Neuronal stem cell (in vitro differentiated cells): Measurements from ENCODE around the gene APC2.
A peak's percentile ranks its signal among the peaks of the same experiment; 100 is the strongest.

Experiments
- DNase-seq: peaks from one replicate; pipeline ENCODE4 v3.0.0-alpha.2; 2013; ENCODE audit warnings: low spot score
- H2AFZ ChIP-seq: one replicate; pipeline ENCODE4 v1.6.1; 2013; ENCODE audit warnings: mild to moderate bottlenecking, low read length, inconsistent platforms
- H2AK5ac ChIP-seq: 2 replicates; pipeline ENCODE4 v1.6.1; 2013; ENCODE audit warnings: low read depth, mild to moderate bottlenecking, inconsistent platforms, low read length, moderate library complexity, mixed read lengths
- H2BK120ac ChIP-seq: 2 replicates; pipeline ENCODE4 v1.6.1; 2013; ENCODE audit warnings: low read depth, mild to moderate bottlenecking, inconsistent platforms, low read length, moderate library complexity, mixed read lengths
- H2BK12ac ChIP-seq: one replicate; pipeline ENCODE4 v1.6.1; 2013; ENCODE audit warnings: low read length, inconsistent platforms
- H2BK15ac ChIP-seq: 2 replicates; pipeline ENCODE4 v1.6.1; 2013; ENCODE audit warnings: mild to moderate bottlenecking, low read length, inconsistent platforms, mixed read lengths
- H2BK5ac ChIP-seq: one replicate; pipeline ENCODE4 v1.6.1; 2013; ENCODE audit warnings: inconsistent platforms, mild to moderate bottlenecking, low read length, moderate library complexity
- H3K14ac ChIP-seq: one replicate; pipeline ENCODE4 v1.6.1; 2013; ENCODE audit warnings: low read length, inconsistent platforms
- H3K18ac ChIP-seq: 2 replicates; pipeline ENCODE4 v1.6.1; 2013; ENCODE audit warnings: low read length, inconsistent platforms
- H3K23ac ChIP-seq: 2 replicates; pipeline ENCODE4 v1.6.1; 2013; ENCODE audit warnings: low read depth, mild to moderate bottlenecking, mixed read lengths, low read length, inconsistent platforms; ENCODE audit not compliant: poor library complexity
- H3K27ac ChIP-seq: replicated peaks from 3 replicates; pipeline ENCODE4 v1.5.1; 2013; ENCODE audit warnings: low read length, inconsistent platforms
- H3K27me3 ChIP-seq, 3 experiments: 2 replicates each; pipeline ENCODE4 v1.6.1; 2013; ENCODE audit warnings: low read length in 3 of 3, mild to moderate bottlenecking in 2 of 3, inconsistent platforms in 1 of 3, low read depth in 1 of 3, mixed read lengths in 1 of 3, moderate library complexity in 1 of 3; ENCODE audit not compliant: control insufficient read depth in 3 of 3, insufficient read depth in 3 of 3
- H3K36me3 ChIP-seq, 2 donors: replicated peaks in 1 of 2; 2 replicates each; pipeline ENCODE4 v1.6.1; 2013; ENCODE audit warnings: low read length in 2 of 2; ENCODE audit not compliant: control insufficient read depth in 2 of 2, insufficient read depth in 2 of 2
- H3K4ac ChIP-seq: 2 replicates; pipeline ENCODE4 v1.6.1; 2013; ENCODE audit warnings: inconsistent platforms, mild to moderate bottlenecking, low read length, moderate library complexity
- H3K4me1 ChIP-seq, 2 donors: 1 replicate in 1 of 2; 2 replicates in 1 of 2; pipeline ENCODE4 v1.6.1; 2013; ENCODE audit warnings: low read length in 2 of 2, low read depth in 1 of 2; ENCODE audit not compliant: control insufficient read depth in 2 of 2, insufficient read depth in 1 of 2
- H3K4me2 ChIP-seq: one replicate; pipeline ENCODE4 v1.6.1; 2013; ENCODE audit warnings: mild to moderate bottlenecking, low read length, inconsistent platforms; ENCODE audit not compliant: insufficient read depth, poor library complexity, severe bottlenecking
- H3K4me3 ChIP-seq, 2 donors: 2 replicates each; pipeline ENCODE4 v1.5.1; 2013; ENCODE audit warnings: low read length in 2 of 2, mild to moderate bottlenecking in 2 of 2, inconsistent platforms in 1 of 2, moderate library complexity in 1 of 2
- H3K79me1 ChIP-seq: one replicate; pipeline ENCODE4 v1.6.1; 2013; ENCODE audit warnings: low read depth, mild to moderate bottlenecking, inconsistent platforms, low read length, moderate library complexity
- H3K9ac ChIP-seq: one replicate; pipeline ENCODE4 v1.6.1; 2013; ENCODE audit warnings: mild to moderate bottlenecking, low read depth, low read length, inconsistent platforms; ENCODE audit not compliant: poor library complexity
- H3K9me3 ChIP-seq, 2 donors: replicated peaks in 1 of 2; 2 replicates each; pipeline versions ENCODE3 to v1.6.1; 2013; ENCODE audit warnings: low read length in 2 of 2, mild to moderate bottlenecking in 2 of 2, inconsistent platforms in 1 of 2, low read depth in 1 of 2, mixed read lengths in 1 of 2, moderate library complexity in 1 of 2; ENCODE audit not compliant: control insufficient read depth in 2 of 2, insufficient read depth in 1 of 2
- H4K8ac ChIP-seq: one replicate; pipeline ENCODE4 v1.6.1; 2013; ENCODE audit warnings: low read depth, mild to moderate bottlenecking, inconsistent platforms, low read length, moderate library complexity
- H4K91ac ChIP-seq: one replicate; pipeline ENCODE4 v1.6.1; 2013; ENCODE audit warnings: low read length, low read depth, mild to moderate bottlenecking, inconsistent platforms; ENCODE audit not compliant: poor library complexity
- WGBS, 2 donors: extraction: QIAGEN DNeasy Blood & Tissue Kit; methylation state at CpG; one replicate each; pipeline ENCODE4 v1.1.7; 2013; ENCODE audit warnings: missing lambda C conversion rate in 2 of 2, mixed read lengths in 1 of 2; ENCODE audit not compliant: insufficient read length in 2 of 2, insufficient replicate concordance in 1 of 2; ENCODE audit errors: extremely low coverage in 2 of 2; 5-methylcytosine and 5-hydroxymethylcytosine counted together

The APC2 gene

GRCh38 chr19:1401889-1402217, 48.1 kb upstream of the APC2 start:
- Histone ChIP-seq H3K9ac (no peak overlapping the region), H3K9me3 (no peaks in the 10 kb centered on the region), H2AFZ (peak overlapping the region; percentile 89), H3K27me3 (no peaks in the 10 kb centered on the region), H3K23ac (no peak overlapping the region), H3K4me1 (peaks cover 4 to 5% of the 10 kb centered on the region in 2 donors), H3K4ac (no peak overlapping the region), H3K4me2 (peak overlapping the region; percentile 89), H3K36me3 (peaks cover 4 to 17% of the 10 kb centered on the region in 2 donors), H3K18ac (no peak overlapping the region), H2BK5ac (no peak overlapping the region), H3K27ac (no peak overlapping the region), H2BK15ac (no peak overlapping the region), H3K14ac (no peak overlapping the region), H2AK5ac (no peak overlapping the region), H3K4me3 (peak overlapping the region; percentile 74 to 83), H2BK12ac (no peak overlapping the region), H4K8ac (no peak overlapping the region), H4K91ac (no peak overlapping the region), H2BK120ac (no peak overlapping the region), H3K79me1 (peaks cover 17% of the 10 kb centered on the region)
- no CpG with 5 or more reads among the region's 11 CpGs for WGBS, 2 donors
- no peak for DNase-seq

DNA sequence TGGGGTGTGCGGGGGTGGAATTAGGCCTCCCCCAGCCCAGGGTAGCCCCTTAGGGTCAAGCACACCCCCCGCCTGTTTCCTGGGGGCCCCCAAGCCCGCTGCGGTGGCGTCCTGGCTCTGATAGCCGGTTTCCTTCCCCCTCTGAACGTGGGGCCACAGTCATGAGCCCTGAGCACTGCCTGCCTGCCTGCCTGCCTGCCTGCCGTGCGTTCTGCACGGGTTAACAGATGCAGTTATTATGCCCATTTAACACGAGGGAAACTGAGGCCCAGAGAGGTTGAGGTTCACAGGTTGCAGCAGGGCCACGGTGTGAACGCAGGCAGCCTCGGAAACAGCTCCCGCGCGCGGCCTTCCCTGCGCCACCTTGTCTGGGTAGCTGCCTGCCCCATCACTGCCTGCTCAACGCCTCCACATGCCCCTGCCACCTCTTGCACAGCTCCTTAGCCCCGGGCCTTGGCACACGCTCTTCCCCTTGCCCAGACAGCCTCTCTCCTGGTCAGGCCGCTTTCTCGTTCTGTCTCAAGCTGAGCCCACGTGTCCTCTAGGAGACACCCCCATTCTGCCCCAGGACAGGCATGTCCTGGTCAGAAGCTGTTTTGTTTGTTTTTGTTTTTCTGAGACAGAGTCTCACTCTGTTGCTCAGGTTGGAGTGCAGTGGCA, 47.4 kb upstream of the APC2 start:
- Histone ChIP-seq H4K8ac (no peak overlapping the region), H3K36me3 (peaks cover 4 to 14% of the 10 kb centered on the region in 2 donors), H3K9me3 (no peaks in the 10 kb centered on the region), H3K27me3 (no peaks in the 10 kb centered on the region), H3K4ac (no peak overlapping the region), H3K14ac (no peak overlapping the region), H4K91ac (peak overlapping the region; percentile 74), H2BK120ac (no peak overlapping the region), H3K79me1 (peaks cover 17% of the 10 kb centered on the region), H2BK15ac (peak overlapping the region; percentile 98), H2BK5ac (no peak overlapping the region), H3K4me2 (no peak overlapping the region), H3K9ac (peak overlapping the region; percentile 2), H3K23ac (peak overlapping the region; percentile 87), H3K4me1 (peaks cover 4 to 5% of the 10 kb centered on the region in 2 donors), H3K4me3 (peak overlapping the region; percentile 10 to 19), H3K18ac (peak overlapping the region; percentile 6), H2AK5ac (peak overlapping the region; percentile 99), H2AFZ (peak overlapping the region; percentile 60), H2BK12ac (peak overlapping the region; percentile 96), H3K27ac (no peak overlapping the region)
- no peak for DNase-seq
- no CpG with 5 or more reads among the region's 25 CpGs for WGBS, 2 donors

DNA sequence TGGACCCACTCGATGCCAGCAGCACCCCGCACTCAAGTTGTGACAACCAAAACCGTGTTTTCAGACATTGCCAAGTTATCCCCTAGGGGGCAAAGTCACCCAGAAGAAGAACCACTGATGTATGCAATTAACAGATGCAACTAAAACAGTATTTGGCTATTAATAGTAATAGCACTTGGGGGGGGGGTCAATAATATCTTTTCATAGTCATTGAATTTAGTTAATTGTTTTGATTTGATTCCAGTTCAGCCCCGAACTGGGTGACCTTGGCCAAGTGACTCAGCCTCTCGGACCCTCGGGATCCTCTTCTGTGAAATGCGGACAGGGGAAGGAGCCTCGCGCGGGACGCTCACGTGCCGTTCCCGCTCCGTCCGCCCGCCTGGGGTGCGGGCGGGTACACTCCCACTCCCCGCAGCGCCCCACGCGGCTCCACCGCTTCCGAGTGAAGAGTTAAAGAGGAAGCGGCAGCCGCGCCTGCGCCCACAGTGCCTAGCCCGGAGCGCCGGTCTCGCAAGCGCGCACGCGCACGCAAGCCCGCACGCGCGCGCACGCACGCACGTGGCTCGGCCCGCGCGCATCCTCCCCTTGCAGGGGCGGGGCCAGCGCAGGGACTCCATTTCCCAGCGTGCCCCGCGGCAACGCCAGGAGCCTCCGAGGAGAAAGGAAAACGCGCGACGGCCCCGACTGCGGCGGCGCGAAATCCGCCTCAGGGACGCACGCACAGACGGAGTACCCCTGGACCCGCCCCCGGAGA, 43.0 kb upstream of the APC2 start:
- DNase-seq = peak; percentile 99
- Histone ChIP-seq H2BK12ac (no peak overlapping the region), H3K4ac (no peak overlapping the region), H3K27me3 (no peaks in the 10 kb centered on the region), H3K9ac (no peak overlapping the region), H2AFZ (peak overlapping the region; percentile 95), H4K8ac (no peak overlapping the region), H3K36me3 (peaks cover 10 to 32% of the 10 kb centered on the region in 2 donors), H2AK5ac (no peak overlapping the region), H3K27ac (no peak overlapping the region), H3K14ac (no peak overlapping the region), H2BK5ac (no peak overlapping the region), H3K4me2 (peak overlapping the region; percentile 47), H2BK15ac (peak overlapping the region; percentile 10), H3K4me3 (peak overlapping the region; percentile 70 to 92), H3K4me1 (peaks cover 12 to 20% of the 10 kb centered on the region in 2 donors), H3K79me1 (peaks cover 31% of the 10 kb centered on the region), H2BK120ac (no peak overlapping the region), H3K9me3 (no peaks in the 10 kb centered on the region), H4K91ac (no peak overlapping the region), H3K23ac (peak overlapping the region; percentile 52), H3K18ac (peak overlapping the region; percentile 50)
- WGBS, 2 donors = no CpG with 5 or more reads among the region's 72 CpGs
